Measurements from ENCODE around the gene PSKH1. TPM values are rescaled to one million over a fixed set of nuclear protein-coding genes. Genes with fewer than 3 reads are reported as not detected.

The PSKH1 gene
- total and polyA plus RNA-seq, 2 donors from 2014 or later = 23.6 to 33.2 TPM

- no peak overlapping the region for H3K9ac ChIP-seq (ENCODE audit: low read length in 3 of 3)
- H3K36me3 ChIP-seq (ENCODE audit: control insufficient read depth in 2 of 3, insufficient read depth in 3 of 3, low read length in 3 of 3) = no peaks in the 10 kb centered on the region
- intact Hi-C loops (cut with DNase I) = no loop called here
- no peaks in the 10 kb centered on the region for H3K9me3 ChIP-seq (ENCODE audit: control insufficient read depth in 2 of 3, insufficient read depth in 1 of 3, low read length in 3 of 3)
- no peak for TF ChIP-seq CTCF (IDR thresholded peaks at IDR 0.05; ENCODE audit: borderline replicate concordance, extremely low read depth, insufficient read depth)
- H3K27me3 ChIP-seq (ENCODE audit: control insufficient read depth, insufficient read depth, low read length) = no peaks in the 10 kb centered on the region
- FAIRE-seq (no peak), DNase-seq (no peak)
- H3K4me3 ChIP-seq (ENCODE audit: low read length in 3 of 3) = no peak overlapping the region
- H3K27ac ChIP-seq (ENCODE audit: low read depth in 2 of 2, low read length in 2 of 2) = no peak overlapping the region
- no peaks in the 10 kb centered on the region for H3K4me1 ChIP-seq (ENCODE audit: control insufficient read depth in 2 of 3, insufficient read depth in 2 of 3, low read depth in 1 of 3, low read length in 3 of 3)
Observed at GRCh38 chr16:67975321-67976105, 82.5 kb downstream of the PSKH1 start.

- FAIRE-seq (no peak), DNase-seq (no peak)
- H3K27me3 ChIP-seq (ENCODE audit: control insufficient read depth, insufficient read depth, low read length) = no peaks in the 10 kb centered on the region
- intact Hi-C loops (cut with DNase I) = no loop called here
- H3K9ac ChIP-seq (ENCODE audit: low read length in 3 of 3) = no peak overlapping the region
- H3K4me1 ChIP-seq (ENCODE audit: control insufficient read depth in 2 of 3, insufficient read depth in 2 of 3, low read depth in 1 of 3, low read length in 3 of 3) = no peaks in the 10 kb centered on the region
- H3K9me3 ChIP-seq (ENCODE audit: control insufficient read depth in 2 of 3, insufficient read depth in 1 of 3, low read length in 3 of 3) = no peaks in the 10 kb centered on the region
- H3K27ac ChIP-seq (ENCODE audit: low read depth in 2 of 2, low read length in 2 of 2) = no peak overlapping the region
- TF ChIP-seq CTCF (IDR thresholded peaks at IDR 0.05; ENCODE audit: borderline replicate concordance, extremely low read depth, insufficient read depth) = no peak
- H3K36me3 ChIP-seq (ENCODE audit: control insufficient read depth in 2 of 3, insufficient read depth in 3 of 3, low read length in 3 of 3) = no peaks in the 10 kb centered on the region
- no peak overlapping the region for H3K4me3 ChIP-seq (ENCODE audit: low read length in 3 of 3)
Observed at GRCh38 chr16:67976205-67976604, 83.2 kb downstream of the PSKH1 start.

GRCh38 chr16:67977005-67977404 is 84.0 kb downstream of the PSKH1 start:
- intact Hi-C loops (cut with DNase I) = no loop called here

More at GRCh38 chr16:67977005-67977404, 84.0 kb downstream of the PSKH1 start:
- TF ChIP-seq CTCF (IDR thresholded peaks at IDR 0.05; ENCODE audit: borderline replicate concordance, extremely low read depth, insufficient read depth) = no peak
- H3K4me1 ChIP-seq (ENCODE audit: control insufficient read depth in 2 of 3, insufficient read depth in 2 of 3, low read depth in 1 of 3, low read length in 3 of 3) = no peaks in the 10 kb centered on the region
- no peak overlapping the region for H3K4me3 ChIP-seq (ENCODE audit: low read length in 3 of 3)
- H3K36me3 ChIP-seq (ENCODE audit: control insufficient read depth in 2 of 3, insufficient read depth in 3 of 3, low read length in 3 of 3) = no peaks in the 10 kb centered on the region
- H3K9ac ChIP-seq (ENCODE audit: low read length in 3 of 3) = no peak overlapping the region
- FAIRE-seq (no peak), DNase-seq (no peak)
- H3K27me3 ChIP-seq (ENCODE audit: control insufficient read depth, insufficient read depth, low read length) = no peaks in the 10 kb centered on the region
- no peak overlapping the region for H3K27ac ChIP-seq (ENCODE audit: low read depth in 2 of 2, low read length in 2 of 2)
- H3K9me3 ChIP-seq (ENCODE audit: control insufficient read depth in 2 of 3, insufficient read depth in 1 of 3, low read length in 3 of 3) = no peaks in the 10 kb centered on the region
